ENCODE data around the gene NRXN3.

NRXN3 gene

DNA sequence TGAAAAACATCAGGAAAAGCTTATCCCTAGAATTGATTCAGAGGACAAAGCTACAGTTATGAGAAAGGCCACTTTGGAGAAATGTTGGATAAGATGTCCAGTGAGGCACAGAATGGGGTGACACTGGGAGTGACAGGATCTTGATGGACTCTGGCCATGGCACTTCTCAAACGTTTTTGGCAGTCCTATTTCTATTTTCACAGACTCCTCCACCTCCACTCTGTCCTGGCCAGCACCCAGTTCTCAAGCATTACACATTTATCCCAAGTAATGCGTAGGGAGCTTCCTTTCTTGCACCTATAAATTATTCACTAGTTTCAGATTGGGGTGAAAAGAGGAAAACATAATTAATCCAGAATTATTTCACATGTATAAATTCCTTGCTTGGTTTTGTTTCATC lies 727.3 kb downstream of the NRXN3 start:
- TF ChIP-seq, protein P1, sequence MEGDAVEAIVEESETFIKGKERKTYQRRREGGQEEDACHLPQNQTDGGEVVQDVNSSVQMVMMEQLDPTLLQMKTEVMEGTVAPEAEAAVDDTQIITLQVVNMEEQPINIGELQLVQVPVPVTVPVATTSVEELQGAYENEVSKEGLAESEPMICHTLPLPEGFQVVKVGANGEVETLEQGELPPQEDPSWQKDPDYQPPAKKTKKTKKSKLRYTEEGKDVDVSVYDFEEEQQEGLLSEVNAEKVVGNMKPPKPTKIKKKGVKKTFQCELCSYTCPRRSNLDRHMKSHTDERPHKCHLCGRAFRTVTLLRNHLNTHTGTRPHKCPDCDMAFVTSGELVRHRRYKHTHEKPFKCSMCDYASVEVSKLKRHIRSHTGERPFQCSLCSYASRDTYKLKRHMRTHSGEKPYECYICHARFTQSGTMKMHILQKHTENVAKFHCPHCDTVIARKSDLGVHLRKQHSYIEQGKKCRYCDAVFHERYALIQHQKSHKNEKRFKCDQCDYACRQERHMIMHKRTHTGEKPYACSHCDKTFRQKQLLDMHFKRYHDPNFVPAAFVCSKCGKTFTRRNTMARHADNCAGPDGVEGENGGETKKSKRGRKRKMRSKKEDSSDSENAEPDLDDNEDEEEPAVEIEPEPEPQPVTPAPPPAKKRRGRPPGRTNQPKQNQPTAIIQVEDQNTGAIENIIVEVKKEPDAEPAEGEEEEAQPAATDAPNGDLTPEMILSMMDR (IDR thresholded peaks at IDR 0.05; ENCODE audit: low read depth, low read length) = no peak
- no peak overlapping the region for H3K4me3 ChIP-seq (ENCODE audit: low read depth, low read length)

DNA sequence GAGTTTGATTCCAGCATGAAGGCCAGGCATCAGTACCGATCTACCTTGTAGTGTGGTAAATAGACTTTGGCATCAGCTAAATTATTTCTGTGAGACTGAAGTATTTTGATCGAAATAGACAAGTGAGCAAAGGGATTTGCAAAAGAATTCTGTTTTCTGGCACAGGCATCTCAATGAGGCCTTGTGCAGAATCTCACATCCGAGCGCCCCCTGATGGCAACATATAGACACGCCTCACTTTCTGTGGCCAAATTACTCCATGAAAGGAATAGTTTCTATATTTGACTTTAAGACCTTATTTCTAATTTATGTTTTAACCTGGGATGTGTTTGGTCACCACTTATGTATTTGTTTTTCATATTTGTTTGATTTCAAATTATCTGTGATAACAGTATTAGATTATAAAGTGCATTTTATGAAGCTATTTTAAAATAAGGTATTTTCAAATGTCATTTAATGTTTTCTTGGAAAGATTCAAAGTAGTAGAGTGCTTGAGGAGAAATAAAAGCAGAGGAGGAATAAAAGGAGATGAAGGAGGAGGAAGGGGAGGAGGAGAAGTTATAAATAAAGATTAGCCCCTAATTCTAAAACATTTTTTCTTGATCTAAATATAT lies 731.9 kb downstream of the NRXN3 start:
- TF ChIP-seq, protein P1 (IDR thresholded peaks at IDR 0.05; ENCODE audit: low read depth, low read length) = peak; percentile 44
- no peak overlapping the region for H3K4me3 ChIP-seq (ENCODE audit: low read depth, low read length)

DNA sequence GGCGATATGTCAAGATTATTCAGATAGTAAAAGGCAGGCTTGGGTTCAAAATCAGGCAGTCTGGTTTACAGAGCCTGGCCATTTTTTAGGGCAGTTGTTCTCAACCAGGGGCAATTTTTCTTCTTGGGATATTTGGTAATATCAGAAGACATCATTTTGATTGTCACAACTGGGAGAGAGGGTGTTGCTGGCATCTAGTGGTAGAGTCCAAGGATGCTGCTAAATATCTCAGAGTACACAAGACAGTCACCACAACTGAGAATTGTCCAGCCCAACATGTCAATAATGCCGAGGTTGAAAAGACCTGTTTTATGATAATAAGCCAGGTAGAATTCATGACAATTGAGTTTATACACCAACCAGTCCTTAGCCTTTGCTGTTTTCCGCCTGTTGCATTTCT lies 733.9 kb downstream of the NRXN3 start:
- TF ChIP-seq, protein P1 (IDR thresholded peaks at IDR 0.05; ENCODE audit: low read depth, low read length) = no peak

DNA sequence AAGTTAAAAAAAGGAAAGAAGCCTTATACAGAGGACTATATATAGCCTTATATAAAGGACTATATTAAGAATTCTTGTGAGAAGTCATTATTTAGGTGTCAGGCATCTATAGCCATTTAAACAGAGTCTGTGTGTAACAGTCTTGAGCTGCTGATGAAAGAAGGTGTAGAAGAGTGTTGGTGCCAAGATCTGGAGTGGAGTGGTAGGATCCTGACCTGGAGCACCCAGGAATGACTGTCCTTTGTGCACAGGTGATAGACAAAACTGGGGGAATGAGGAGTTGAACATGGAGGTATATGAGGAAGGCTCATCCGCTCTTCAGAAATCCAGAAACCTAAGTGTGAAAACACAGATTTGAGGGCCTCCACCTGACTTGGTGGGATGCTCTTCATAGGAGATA lies 747.3 kb downstream of the NRXN3 start:
- H3K4me3 ChIP-seq (ENCODE audit: low read depth, low read length) = no peak overlapping the region
- TF ChIP-seq, protein P1 (IDR thresholded peaks at IDR 0.05; ENCODE audit: low read depth, low read length) = no peak

More for the DNA sequence above, 733.9 kb downstream of the NRXN3 start:
- H3K4me3 ChIP-seq (ENCODE audit: low read depth, low read length) = no peak overlapping the region

DNA sequence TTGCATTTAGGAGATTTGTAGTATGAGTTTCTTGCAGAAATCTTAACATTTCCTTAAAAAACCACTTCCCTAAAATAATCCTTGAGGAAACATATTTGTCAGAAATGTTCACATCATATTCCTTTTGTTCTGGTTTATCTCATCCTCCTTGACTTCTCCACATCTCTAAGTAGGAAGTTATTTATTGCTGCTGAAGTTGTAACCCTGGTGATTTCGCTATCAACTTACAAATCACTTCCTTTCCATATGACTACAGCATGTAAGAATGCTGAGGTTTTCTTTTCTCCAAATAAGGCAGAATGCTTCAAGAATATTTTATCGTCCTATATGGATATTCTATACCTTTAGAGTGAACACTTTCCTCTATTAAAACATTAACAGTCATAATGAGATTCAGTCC lies 751.7 kb downstream of the NRXN3 start:
- no peak overlapping the region for H3K4me3 ChIP-seq (ENCODE audit: low read depth, low read length)
- TF ChIP-seq, protein P1 (IDR thresholded peaks at IDR 0.05; ENCODE audit: low read depth, low read length) = no peak

DNA sequence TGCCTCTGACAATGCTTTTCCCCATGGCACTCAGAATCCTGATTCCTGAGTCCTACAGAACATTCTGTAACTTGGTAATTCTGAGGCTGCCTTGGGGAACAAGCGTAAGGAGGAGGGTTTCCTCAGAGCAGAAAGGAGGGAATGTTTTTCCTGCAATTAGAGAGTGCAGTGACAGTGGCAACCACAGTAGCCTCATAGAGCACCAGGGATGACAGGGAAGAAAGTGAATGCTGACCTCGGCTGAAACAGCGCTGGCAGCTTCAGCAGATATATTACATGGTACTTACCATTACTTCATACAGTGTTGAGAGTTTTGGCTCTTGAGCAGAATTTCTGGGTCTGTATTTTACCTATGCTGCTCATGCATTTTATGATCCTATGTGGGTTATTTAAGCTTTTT lies 757.1 kb downstream of the NRXN3 start:
- H3K4me3 ChIP-seq (ENCODE audit: low read depth, low read length) = no peak overlapping the region
- TF ChIP-seq, protein P1 (IDR thresholded peaks at IDR 0.05; ENCODE audit: low read depth, low read length) = no peak

DNA sequence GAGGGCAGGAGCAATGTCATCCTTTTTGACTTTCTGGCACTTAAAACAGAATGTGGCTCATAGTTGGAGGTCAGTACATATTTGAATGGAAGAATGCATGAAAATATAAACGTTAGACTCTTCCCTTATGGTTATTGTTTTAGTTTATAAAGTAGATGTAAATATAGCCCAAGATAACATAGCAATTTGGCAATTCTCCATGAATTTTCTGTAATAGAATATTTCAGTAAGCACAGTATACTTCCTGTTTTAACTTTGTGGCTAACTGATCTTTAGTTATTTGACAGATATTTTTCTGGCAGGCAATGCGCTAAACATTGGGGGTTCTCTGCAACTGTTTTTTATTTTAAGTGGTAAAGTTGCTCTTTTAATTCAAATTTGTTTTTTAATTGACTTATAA lies 763.0 kb downstream of the NRXN3 start:
- TF ChIP-seq, protein P1 (IDR thresholded peaks at IDR 0.05; ENCODE audit: low read depth, low read length) = no peak
- no peak overlapping the region for H3K4me3 ChIP-seq (ENCODE audit: low read depth, low read length)

Measured in WI38 (cell line).